ENCODE measurements around the gene ZSCAN32.

ZSCAN32 gene

DNA sequence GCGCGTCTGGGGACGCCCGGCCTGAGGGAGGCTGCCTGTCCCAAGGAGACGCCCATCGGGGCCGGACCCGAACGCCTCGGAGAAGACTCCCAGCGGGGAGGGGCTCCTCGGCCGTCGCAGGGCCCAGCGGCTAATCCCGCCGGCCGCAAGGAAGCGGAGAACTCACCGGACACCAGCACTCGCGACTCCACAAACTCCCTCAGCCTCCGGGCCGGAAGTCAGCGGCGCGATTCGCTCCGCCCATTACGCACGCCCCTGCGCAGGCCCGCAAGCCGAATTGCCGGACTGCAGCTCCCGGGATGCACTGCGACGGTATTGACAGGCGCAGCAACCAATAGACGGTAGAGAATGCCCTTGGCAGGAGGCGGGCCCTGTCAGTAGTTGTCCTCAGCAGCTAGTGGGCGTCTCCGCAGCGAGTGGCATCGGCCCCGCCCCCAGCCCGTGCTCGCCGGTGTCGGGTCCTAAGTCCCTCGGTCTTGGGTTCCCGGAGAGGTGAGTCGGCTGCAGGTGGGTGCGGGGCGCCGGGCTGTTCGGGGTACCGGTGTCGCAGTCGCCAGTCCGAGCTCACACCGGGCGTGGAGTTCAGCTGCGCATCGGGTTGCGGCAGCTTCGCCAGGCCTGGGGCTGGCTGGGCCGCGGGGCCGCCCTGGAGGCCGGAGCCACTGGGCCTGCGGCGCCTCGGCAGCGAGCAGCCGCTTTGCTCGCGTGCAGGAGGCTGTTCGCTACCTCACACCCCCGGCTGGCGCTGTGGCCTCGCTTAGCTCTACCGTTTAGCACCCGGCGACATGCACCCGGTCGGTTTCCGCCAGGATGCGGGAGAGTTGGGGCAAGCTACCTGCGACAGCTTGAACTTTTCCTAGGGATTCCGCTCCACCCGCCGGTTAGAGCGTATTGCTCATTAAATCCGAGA lies at the start of gene ZSCAN32, which contains the start of gene ZNF174:
Gene ZSCAN32 (minus strand): TSS at position 226 of the 910 bp plus-strand sequence. CDS start 3,447 bp downstream, outside the sequence.
Gene ZNF174 (plus strand): TSS at position 437 of the 910 bp plus-strand sequence. CDS start 790 bp downstream, outside the sequence.
- DNase-seq: peak; percentile 100

GRCh38 chr16:3444032-3444388 lies 43.2 kb upstream of the ZSCAN32 start:
- DNase-seq: no peak

- DNase-seq: peak; percentile 94
These were observed 42.6 kb upstream of the ZSCAN32 start, which contains the start of the genes NAA60 and ZNF597 for GRCh38 chr16:3443108-3444031. NAA60 (plus strand) TSS chr16:3443680; CDS start chr16:3476228, 32,548 bp downstream. ZNF597 (minus strand) TSS chr16:3443504; CDS start chr16:3443153, 351 bp downstream.

GRCh38 chr16:3439637-3440036 lies 38.8 kb upstream of the ZSCAN32 start:
- no peak for DNase-seq

DNA sequence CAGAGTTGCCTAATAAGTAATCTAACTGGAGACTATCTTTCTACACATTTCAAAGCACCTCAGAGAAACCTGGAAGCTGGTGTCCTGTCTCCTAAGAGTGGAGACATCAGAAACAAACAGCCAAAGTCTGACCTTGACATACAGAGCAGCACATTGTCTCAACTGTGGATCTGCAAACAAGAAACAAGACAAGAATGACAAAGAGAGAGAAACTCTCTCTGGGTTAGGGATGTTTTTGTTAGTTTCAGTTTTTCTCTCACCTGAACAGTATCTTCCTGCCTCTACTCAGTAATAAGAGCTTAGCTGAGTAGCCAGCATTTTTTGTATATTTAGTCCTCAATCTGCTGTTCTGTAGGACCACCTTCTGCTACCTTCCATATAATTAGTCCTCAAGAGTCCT lies 33.6 kb upstream of the ZSCAN32 start:
- DNase-seq: no peak

DNA sequence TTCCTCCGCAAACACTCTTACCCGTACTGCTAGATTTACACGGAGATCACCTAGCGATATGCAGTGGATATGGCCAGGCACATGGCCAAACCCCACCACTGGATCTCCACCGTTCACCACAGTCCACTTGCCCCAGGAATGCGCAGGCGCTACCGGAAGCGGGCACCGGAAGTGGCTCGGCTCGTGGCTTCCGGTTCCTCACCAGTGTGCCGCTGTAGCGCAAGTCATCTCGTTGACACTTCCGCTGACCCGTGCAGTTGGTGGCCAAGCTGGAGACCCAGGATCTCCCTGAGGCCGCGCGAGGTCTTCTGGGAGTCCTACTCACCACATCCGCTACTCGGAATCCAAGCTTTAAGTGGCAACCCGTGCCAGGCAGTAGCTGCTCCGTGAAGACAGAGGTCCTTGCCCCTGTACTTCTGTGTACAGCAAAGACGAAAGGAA lies 31.0 kb upstream of the ZSCAN32 start:
- peak; percentile 43 for DNase-seq

- no peak for DNase-seq
These were observed 13.1 kb upstream of the ZSCAN32 start for GRCh38 chr16:3413730-3414379.

DNA sequence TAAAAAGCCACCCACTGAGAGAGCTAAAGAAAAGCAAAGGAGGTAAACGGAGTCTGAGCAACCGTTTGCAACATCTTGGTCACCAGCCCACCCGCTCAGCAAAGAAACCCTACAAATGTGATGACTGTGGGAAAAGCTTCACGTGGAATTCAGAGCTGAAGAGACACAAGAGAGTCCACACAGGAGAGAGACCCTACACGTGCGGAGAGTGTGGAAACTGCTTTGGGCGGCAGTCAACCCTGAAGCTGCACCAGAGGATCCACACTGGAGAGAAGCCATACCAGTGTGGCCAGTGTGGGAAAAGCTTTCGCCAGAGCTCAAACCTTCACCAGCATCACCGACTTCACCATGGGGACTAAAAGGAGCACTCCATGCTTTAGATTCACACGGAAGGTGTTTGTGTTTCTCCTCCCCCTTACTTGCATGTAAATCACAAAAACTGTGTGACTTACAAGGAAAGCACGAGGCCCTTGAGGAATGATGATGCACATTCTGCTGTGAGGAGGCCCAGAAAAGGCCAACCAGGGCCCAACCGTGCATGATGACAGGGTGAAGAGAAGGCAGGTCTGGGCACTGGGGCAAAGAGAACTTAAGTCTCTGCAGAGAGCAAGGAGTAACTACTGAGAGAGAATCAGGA lies 7.9 kb upstream of the ZSCAN32 start:
- no peak for DNase-seq

GRCh38 chr16:3401719-3402397 lies 1.1 kb upstream of the ZSCAN32 start:
- no peak for DNase-seq

DNA sequence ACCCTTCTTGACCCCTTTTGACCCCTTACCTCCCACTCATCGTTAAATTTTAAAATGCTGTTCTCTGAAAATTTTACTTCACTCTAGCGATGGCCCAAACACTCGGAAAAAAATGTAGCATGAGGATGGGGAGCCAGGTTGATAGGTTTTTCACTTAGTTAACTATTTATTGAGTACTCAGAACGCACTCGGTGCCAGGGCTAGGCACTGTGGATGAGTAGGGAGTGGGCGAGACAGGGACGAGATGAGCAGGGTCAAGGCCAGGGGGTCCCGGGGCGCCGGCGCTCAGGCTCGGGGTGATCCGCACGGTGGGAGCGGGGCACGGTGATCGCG lies 392 bp downstream of the ZSCAN32 start:
- DNase-seq: no peak

GRCh38 chr16:3389663-3390338 lies 11.0 kb downstream of the ZSCAN32 start:
- DNase-seq: no peak

DNA sequence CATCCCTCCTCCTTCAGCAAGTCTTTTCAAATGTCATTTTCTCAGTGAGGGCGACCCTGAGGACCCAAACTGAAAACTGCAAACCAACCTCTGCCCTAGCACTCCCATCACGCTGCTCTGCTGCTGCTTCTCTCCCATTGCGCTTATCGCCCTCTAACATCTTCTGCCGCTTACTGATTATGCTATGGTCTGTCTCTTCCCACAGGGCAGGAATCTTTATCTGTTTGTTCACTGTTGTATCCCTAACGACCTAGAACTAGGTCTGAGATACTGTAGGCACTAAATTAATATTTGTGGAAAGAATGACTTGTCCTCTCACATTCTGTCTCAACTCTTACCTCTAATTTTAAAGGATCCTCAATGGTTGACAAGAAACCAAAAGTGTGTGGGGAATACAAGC lies 12.5 kb downstream of the ZSCAN32 start:
- no peak for DNase-seq

DNA sequence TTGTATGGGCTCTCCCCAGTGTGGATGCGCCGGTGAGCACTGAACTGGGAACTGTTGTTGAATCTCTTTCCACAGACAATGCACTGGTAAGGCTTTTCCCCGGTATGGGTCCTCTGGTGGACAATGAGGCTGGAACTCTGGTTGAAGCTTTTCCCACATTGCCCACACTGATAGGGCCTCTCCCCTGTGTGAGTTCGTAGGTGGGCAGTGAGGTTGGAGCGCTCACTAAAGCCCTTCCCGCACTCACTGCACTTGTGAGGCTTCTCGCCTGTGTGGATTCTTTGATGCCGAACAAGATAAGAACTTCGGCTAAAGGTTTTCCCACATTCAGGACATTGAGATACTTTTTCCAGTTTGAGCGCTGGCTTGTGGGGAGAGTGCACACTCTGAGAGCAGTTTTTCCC lies 17.8 kb downstream of the ZSCAN32 start:
- no peak for DNase-seq

GRCh38 chr16:3377917-3378316 lies 22.9 kb downstream of the ZSCAN32 start:
- DNase-seq: no peak

DNA sequence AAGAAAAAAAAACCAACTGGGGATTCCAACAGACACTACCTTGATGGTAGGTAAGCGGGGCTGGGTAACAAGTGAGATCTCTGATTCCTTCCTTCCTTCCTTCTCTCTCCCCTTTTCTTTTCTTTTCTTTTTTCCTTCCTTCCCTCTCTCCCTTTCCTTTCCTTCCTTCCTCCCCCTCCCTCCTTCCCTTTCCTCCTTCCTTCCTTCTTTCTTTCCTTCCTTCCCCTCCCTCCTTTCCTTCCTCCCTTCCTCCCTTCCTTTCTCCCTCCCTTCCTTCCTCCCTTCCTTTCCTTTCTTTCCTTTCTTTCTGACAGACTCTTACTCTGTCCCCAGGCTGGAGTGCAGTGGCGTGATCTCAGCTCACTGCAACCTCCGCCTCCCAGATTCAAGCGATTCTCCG lies 25.1 kb downstream of the ZSCAN32 start:
- DNase-seq: no peak

DNA sequence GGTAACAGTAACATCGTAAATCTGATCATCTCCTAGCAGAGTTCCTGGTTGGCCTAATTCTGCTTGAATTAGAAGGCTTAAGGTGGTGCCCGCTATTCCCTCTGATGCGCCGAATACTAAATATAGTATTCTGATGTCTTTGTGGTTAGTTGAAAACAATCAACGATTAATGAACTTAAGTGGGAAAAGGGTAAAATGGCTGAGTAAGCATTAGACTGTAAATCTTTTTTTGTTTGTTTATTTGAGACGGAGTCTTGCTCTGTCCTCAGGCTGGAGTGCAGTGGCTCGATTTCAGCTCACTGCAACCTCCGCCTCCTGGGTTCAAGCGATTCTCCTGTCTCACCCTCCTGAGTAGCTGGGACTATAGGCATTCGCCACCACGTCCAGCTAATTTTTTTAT lies 31.7 kb downstream of the ZSCAN32 start:
- no peak for DNase-seq

- DNase-seq: peak; percentile 91
These were observed 35.9 kb downstream of the ZSCAN32 start for GRCh38 chr16:3364774-3365427.

DNA sequence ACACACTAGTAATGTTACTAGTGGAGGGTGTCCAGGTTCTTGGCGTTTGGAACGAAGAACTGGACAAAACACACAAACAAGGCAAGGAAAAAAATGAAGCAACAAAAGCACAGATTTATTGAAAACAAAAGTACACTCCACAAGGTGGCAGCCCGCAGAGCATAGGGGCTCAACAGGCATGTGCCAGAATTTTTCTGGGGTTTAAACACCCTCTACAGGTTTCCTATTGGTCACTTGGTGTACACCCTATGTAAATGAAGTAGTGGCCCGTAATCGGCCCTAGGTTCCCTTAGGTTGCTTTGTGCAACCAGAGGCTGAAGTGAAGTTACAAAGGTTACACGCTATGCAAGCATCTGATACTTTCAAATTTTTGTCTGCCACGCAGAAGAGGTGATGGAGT lies 37.0 kb downstream of the ZSCAN32 start:
- DNase-seq: no peak

DNA sequence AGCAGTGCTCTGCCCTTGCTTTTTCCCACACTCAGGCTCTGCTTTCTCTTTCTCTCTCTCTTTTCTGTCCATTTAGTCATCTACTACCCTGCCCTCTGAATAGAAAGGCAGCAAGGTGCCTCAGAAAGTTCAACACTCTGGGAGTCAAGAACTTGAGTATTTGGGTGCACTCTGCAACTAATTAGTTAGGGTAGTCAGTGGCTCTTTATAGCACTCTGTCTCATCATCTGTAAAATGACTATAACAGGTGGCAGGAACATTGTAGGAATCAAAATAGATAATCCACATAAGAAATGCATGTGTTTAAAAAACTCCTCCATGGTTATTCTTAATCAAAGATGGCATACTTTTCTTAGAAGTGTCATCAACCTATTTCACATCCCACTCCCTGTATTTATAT lies 37.9 kb downstream of the ZSCAN32 start:
- no peak for DNase-seq

- DNase-seq: no peak
These were observed 41.9 kb downstream of the ZSCAN32 start for GRCh38 chr16:3358871-3359270.

DNA sequence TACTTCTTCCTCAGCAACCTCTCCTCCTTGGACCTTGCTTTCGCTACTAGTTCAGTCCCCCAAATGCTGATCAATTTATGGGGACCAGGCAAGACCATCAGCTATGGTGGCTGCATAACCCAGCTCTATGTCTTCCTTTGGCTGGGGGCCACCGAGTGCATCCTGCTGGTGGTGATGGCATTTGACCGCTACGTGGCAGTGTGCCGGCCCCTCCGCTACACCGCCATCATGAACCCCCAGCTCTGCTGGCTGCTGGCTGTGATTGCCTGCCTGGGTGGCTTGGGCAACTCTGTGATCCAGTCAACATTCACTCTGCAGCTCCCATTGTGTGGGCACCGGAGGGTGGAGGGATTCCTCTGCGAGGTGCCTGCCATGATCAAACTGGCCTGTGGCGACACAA lies 44.7 kb downstream of the ZSCAN32 start:
- no peak for DNase-seq
